Lower leg skin (tissue), 4 donors: ENCODE measurements around the gene FASTKD2. TPM values are rescaled to one million over a fixed set of nuclear protein-coding genes. Genes with fewer than 3 reads are reported as not detected.

Source experiments
- DNase-seq, 2 donors: peaks; one replicate each; pipeline ENCODE4 v3.0.0-alpha.2; 2019; ENCODE audit warnings: low spot score in 2 of 2
- H3K4me3 ChIP-seq: fragments of 200-600 bp; sonication (generic); 2 replicates; pipeline ENCODE4 v1.5.1; 2017; ENCODE audit warnings: mild to moderate bottlenecking, low read depth; ENCODE audit not compliant: poor library complexity, severe bottlenecking
- POLR2A ChIP-seq, 2 donors: fragments of 450-650 bp; IDR thresholded peaks; one replicate each; pipeline ENCODE4 v1.6.1; 2016 to 2017; ENCODE audit warnings: antibody characterized with exemption in 2 of 2, mild to moderate bottlenecking in 1 of 2, moderate library complexity in 1 of 2
- WGBS, 2 donors: methylation state at CpG; one replicate each; pipeline ENCODE4 v1.1.5; 2018; 5-methylcytosine and 5-hydroxymethylcytosine counted together
- intact Hi-C: fragments of 100-400 bp; cut with DNase I; formaldehyde crosslinking; loops from one replicate; pipeline ENCODE4 v1.15.0; 2023; ENCODE audit warnings: low total_unique reads
- microRNA-seq, 2 donors: library from miRNA; unstranded; fragments of <30 nt; microRNA quantifications; one replicate each; pipeline ENCODE4, GENCODE V29; 2016; ENCODE audit warnings: borderline replicate concordance in 2 of 2, borderline number of aligned reads in 1 of 2
- total RNA-seq, 4 donors: library from RNA; depleted of rRNA; stranded (reverse); fragments of >200 nt; gene quantifications; one replicate each; pipeline ENCODE4 v1.1.0, GENCODE V29; 2016
- TF ChIP-seq, protein P1 (sequence below), 3 donors: fragments of 450-650 bp; IDR thresholded peaks; one replicate each; pipeline ENCODE4 v1.5.1; 2016; ENCODE audit warnings: antibody characterized with exemption in 3 of 3, mild to moderate bottlenecking in 3 of 3, moderate library complexity in 2 of 3

The FASTKD2 gene
- total RNA-seq, 4 donors from 2014 or later = 21.4 to 25.4 (median 23.8) TPM

GRCh38 chr2:206833291-206833690 lies 67.9 kb downstream of the FASTKD2 start:
- 90 to 96% methylated on average over 3 of the region's 3 CpGs for WGBS, 2 donors
- intact Hi-C loops = no loop called here
- TF ChIP-seq POLR2A (IDR thresholded peaks at IDR 0.05) = no peak
- TF ChIP-seq, protein P1, sequence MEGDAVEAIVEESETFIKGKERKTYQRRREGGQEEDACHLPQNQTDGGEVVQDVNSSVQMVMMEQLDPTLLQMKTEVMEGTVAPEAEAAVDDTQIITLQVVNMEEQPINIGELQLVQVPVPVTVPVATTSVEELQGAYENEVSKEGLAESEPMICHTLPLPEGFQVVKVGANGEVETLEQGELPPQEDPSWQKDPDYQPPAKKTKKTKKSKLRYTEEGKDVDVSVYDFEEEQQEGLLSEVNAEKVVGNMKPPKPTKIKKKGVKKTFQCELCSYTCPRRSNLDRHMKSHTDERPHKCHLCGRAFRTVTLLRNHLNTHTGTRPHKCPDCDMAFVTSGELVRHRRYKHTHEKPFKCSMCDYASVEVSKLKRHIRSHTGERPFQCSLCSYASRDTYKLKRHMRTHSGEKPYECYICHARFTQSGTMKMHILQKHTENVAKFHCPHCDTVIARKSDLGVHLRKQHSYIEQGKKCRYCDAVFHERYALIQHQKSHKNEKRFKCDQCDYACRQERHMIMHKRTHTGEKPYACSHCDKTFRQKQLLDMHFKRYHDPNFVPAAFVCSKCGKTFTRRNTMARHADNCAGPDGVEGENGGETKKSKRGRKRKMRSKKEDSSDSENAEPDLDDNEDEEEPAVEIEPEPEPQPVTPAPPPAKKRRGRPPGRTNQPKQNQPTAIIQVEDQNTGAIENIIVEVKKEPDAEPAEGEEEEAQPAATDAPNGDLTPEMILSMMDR (IDR thresholded peaks at IDR 0.05) = no peak
- no peak for DNase-seq
- H3K4me3 ChIP-seq = no peak overlapping the region

- TF ChIP-seq, protein P1 (IDR thresholded peaks at IDR 0.05) = no peak
- TF ChIP-seq POLR2A (IDR thresholded peaks at IDR 0.05) = no peak
- H3K4me3 ChIP-seq = no peak overlapping the region
- 79 to 82% methylated on average over 2 of the region's 2 CpGs for WGBS, 2 donors
- intact Hi-C loops = no loop called here
- no peak for DNase-seq
Measured at GRCh38 chr2:206836722-206837121, 71.3 kb downstream of the FASTKD2 start.

- no peak overlapping the region for H3K4me3 ChIP-seq
- WGBS, 2 donors = 81 to 93% methylated on average over 1 of the region's 1 CpG
- no peak for TF ChIP-seq POLR2A (IDR thresholded peaks at IDR 0.05)
- TF ChIP-seq, protein P1 (IDR thresholded peaks at IDR 0.05) = no peak
- intact Hi-C loops = no loop called here
- no peak for DNase-seq
Measured at GRCh38 chr2:206837775-206838174, 72.4 kb downstream of the FASTKD2 start.

DNA sequence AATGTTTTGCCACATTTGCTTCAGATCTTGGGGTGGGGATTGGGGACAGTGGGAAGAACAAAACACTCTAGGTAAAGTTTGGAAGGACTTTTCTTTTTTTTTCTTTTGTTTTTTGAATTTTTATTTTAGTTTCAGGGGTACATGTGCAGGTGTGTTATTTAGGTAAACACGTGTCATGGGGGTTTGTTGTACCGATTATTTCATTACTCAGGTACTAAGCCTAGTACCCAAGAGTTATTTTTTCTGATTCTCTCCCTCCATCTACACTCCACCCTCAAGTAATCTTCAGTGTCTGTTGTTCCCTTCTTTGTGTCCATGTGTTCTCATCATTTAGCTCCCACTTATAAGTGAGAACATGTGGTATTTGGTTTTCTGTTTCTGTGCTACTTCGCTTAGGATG lies 73.3 kb downstream of the FASTKD2 start:
- H3K4me3 ChIP-seq = no peak overlapping the region
- intact Hi-C loops = no loop called here
- 89 to 90% methylated on average over 3 of the region's 3 CpGs for WGBS, 2 donors
- no peak for TF ChIP-seq POLR2A (IDR thresholded peaks at IDR 0.05)
- TF ChIP-seq, protein P1 (IDR thresholded peaks at IDR 0.05) = no peak
- DNase-seq = no peak

GRCh38 chr2:206840999-206841398 lies 75.6 kb downstream of the FASTKD2 start:
- WGBS, 2 donors = 79 to 80% methylated on average over 3 of the region's 3 CpGs
- no peak overlapping the region for H3K4me3 ChIP-seq
- no peak for TF ChIP-seq POLR2A (IDR thresholded peaks at IDR 0.05)
- TF ChIP-seq, protein P1 (IDR thresholded peaks at IDR 0.05) = no peak
- intact Hi-C loops = no loop called here
- no peak for DNase-seq

Small RNA genes within 50 kb of the gene (microRNA-seq; reads per million reads assigned to microRNA genes)
- 0 reads per million in 2 donors for gene MIR3130-1
- gene MIR3130-2 = 0 reads per million in 2 donors

Other genes with a start within 250 kb of the FASTKD2 start
- not detected for gene FAM237A, start 123.1 kb upstream of the FASTKD2 start, total RNA-seq
- gene DYTN, start 47.2 kb upstream of the FASTKD2 start, total RNA-seq = not detected
- 1 to 10 TPM in 1 of 4 donors, under 1 TPM in 3; 0.10 to 1.1 (median 0.46) TPM for gene MDH1B, start 278 bp upstream of the FASTKD2 start, total RNA-seq
- under 1 TPM in 2 of 4 donors, not detected in 2; 0.27 to 0.39 TPM for gene CPO, start 173.9 kb downstream of the FASTKD2 start, total RNA-seq